ENCODE data around the gene PGAP6. TPM values are rescaled to one million over a fixed set of nuclear protein-coding genes. Genes with fewer than 3 reads are reported as not detected.

The PGAP6 gene
- total RNA-seq, 1 donor from 2014 or later = 92.8 TPM

DNA sequence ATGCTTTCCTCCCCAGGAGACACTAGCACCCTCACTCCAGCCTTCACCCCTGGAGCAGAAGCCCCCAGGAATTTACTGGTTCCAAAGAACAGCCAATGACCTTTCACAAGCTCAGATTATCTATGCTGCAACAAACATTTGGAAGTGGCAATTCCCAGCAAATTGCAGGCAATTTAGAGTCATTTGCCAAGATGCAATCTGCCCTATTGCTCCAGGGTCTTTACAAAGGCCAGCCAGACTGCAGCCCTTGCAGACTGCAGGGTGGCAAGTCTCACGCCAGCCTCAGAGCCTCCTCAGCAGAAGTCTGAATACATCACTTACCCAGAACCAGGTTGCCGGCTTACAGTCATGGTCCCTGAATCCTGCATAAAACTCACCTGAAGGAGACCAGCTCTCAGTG lies 51.0 kb downstream of the PGAP6 start:
- no peak for DNase-seq (ENCODE audit: low read depth)

DNA sequence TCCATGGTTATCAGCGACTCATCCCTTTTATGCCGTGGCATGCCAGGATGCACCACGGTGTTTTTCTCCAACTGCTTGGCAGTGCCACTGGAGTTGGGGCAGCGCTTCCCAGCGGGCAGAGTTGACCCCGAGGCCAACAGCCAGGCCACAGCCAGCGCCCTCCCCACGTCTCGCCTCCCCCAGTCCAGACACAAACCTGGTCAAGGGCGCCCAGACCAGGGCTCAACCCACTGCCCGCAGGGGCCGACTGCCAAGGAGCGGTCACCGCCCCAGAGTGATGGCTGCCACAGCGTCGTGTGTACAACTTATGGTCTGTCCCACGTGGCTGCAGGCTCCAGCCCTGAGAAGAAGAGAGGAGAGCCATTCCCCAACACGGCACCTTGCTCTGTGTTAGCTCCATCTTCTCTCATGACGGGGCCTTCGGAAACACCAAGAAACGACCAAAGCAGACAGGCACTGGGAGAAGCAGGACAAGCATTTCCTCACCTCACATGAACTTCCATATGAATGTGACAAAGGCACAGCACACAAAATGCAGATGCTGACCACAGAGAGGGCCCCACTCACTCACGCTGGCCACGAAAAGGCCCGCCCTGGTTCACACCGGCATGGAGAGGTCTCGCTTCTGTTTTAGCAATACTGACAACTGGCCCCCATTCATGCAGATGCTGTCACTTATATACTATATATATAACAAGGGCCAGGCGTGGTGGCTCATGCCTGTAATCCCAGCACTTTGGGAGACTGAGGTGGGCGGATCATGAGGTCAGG lies 56.2 kb downstream of the PGAP6 start:
- no peak for DNase-seq (ENCODE audit: low read depth)

DNA sequence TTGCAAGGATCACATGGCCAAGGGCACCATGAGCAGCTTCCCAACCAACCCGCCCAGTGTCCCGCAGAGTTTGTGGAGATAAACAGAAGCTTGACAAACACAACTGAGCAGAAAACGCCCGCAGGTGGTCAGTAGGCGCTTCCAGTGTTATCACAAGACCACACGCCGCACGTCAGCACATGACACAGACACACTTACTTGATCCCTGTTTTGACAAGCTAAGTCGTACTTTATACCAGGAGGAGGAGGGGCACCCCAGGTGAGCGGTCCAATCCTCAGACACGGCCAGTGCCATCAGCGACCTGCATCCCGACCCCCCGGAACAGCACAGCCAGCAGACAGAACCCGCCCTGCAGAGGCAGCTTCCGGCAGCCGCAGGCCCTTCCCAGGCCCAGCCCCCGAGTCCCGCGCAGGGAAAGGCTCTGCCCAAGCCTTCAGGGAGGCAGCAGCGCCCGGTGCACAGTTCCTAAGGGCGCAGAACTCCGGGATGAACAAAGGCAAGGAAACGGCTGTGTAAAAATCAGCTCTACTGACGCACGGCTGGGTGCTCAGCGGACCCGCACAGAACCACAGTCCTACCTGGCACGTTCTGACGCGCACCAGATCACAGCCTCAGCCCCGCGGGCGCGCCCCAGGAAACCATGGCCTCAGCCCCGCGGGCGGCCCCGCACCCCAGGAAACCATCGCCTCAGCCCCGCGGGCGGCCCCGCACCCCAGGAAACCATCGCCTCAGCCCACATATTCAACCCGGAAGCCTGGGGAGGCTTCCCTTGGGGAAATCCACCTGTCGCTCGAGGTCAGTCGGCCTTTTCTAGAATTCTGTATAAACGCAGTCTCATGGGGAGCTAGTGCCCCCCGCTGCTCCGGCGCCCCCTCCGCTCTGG lies 57.1 kb downstream of the PGAP6 start:
- DNase-seq (ENCODE audit: low read depth) = no peak

DNA sequence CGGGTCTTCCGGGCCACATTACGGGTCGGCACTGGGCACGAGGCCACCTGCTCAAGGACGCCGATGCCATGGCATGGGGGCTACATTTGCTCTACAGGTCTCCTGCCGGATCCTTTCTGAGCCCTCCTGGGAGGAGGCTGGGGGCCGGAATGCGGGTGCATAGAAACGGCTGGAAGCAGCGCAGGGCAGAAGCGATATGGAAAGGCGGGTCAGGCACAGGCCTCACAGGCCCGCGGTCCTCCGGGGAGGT lies 57.7 kb downstream of the PGAP6 start:
- no peak for DNase-seq (ENCODE audit: low read depth)

DNA sequence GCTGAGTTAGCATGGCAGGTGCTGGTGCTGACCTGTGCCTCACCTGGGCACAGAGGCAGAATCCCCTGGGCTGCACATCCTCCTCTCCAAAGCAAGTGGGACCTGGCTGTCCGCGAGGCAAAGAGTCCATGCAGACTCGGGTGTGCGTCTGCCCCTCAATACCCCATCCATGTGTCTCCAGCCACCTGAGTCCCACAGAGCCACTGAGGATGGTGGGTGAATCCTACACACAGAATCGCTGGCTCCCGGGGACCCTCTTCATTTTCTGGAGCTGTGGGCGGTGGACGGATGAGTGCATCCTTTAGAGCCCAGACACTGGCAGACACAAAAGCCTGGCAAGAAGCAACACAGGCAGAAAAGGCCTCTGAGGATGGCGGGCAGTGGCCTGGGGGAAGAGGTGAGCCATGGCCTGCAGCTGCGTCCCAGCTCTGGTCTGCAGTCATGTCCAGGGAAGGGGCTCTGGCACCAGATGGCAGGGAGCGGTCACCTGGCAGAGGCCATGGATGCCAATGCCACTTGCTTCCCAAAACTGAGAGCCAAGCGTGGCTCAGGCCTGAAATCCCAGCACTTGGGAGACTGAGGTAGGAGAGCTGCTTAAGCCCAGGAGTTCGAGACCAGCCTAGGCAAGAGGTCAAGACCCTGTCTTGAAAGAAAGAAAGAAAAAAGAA lies 59.2 kb downstream of the PGAP6 start:
- no peak for DNase-seq (ENCODE audit: low read depth)

DNA sequence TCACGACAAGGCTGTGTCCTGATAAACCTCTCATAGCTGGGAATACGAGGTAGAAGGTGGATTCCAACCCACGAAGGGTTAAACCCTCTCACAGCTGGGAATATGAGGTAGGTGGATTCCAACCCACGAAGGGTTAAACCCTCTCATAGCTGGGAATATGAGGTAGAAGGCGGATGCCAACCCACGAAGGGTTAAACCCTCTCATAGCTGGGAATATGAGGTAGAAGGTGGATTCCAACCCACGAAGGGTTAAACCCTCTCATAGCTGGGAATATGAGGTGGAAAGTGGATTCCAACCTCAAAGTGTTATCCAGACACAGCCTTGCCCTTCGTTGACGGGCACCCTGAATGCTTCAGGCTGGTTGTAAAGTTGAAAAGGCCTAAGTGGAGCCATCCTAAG lies 60.2 kb downstream of the PGAP6 start:
- DNase-seq (ENCODE audit: low read depth) = no peak

Other genes starting within 250 kb of the PGAP6 start
- gene NPRL3, start 243.3 kb downstream of the PGAP6 start, total RNA-seq = 3.6 and 26.0 TPM in 2 replicates
- not detected in 2 replicates for gene HBZ, start 229.3 kb downstream of the PGAP6 start, total RNA-seq
- gene HBM, start 216.0 kb downstream of the PGAP6 start, total RNA-seq = not detected in 2 replicates
- gene HBA2, start 209.1 kb downstream of the PGAP6 start, total RNA-seq = not detected in 2 replicates
- gene HBA1, start 205.3 kb downstream of the PGAP6 start, total RNA-seq = not detected in 2 replicates
- gene HBQ1, start 201.5 kb downstream of the PGAP6 start, total RNA-seq = 2.4 TPM in 1 of 2 replicates, not detected in the other
- gene LUC7L, start 152.5 kb downstream of the PGAP6 start, total RNA-seq = 21.2 and 44.9 TPM in 2 replicates
- gene FAM234A, start 147.2 kb downstream of the PGAP6 start, total RNA-seq = 76.4 and 204 TPM in 2 replicates
- gene RGS11, start 106.0 kb downstream of the PGAP6 start, total RNA-seq = 0.40 TPM in 1 of 2 replicates, not detected in the other
- gene ARHGDIG, start 101.4 kb downstream of the PGAP6 start, total RNA-seq = not detected in 2 replicates
- gene PDIA2, start 98.8 kb downstream of the PGAP6 start, total RNA-seq = not detected in 2 replicates
- 38.7 and 43.5 TPM in 2 replicates for gene AXIN1, start 29.3 kb downstream of the PGAP6 start, total RNA-seq
- 59.4 and 95.9 TPM in 2 replicates for gene MRPL28, start 11.4 kb downstream of the PGAP6 start, total RNA-seq
- 27.6 and 50.0 TPM in 2 replicates for gene NME4, start 15.2 kb upstream of the PGAP6 start, total RNA-seq
- gene DECR2, start 19.9 kb upstream of the PGAP6 start, total RNA-seq = 13.0 and 17.5 TPM in 2 replicates
- gene RAB11FIP3, start 43.7 kb upstream of the PGAP6 start, total RNA-seq = 20.5 and 72.5 TPM in 2 replicates
- gene CAPN15, start 145.7 kb upstream of the PGAP6 start, total RNA-seq = 41.7 and 82.0 TPM in 2 replicates
- 0.05 TPM in 1 of 2 replicates, not detected in the other for gene PRR35, start 178.4 kb upstream of the PGAP6 start, total RNA-seq
- gene NHLRC4, start 185.0 kb upstream of the PGAP6 start, total RNA-seq = 0.85 TPM in 1 of 2 replicates, not detected in the other
- 30.9 and 68.5 TPM in 2 replicates for gene PIGQ, start 188.0 kb upstream of the PGAP6 start, total RNA-seq
- gene RAB40C, start 208.1 kb upstream of the PGAP6 start, total RNA-seq = 8.0 and 12.1 TPM in 2 replicates
- 0.35 TPM in 1 of 2 replicates, not detected in the other for gene WFIKKN1, start 249.0 kb upstream of the PGAP6 start, total RNA-seq